Measurements from ENCODE around the gene OTOG.

Gene OTOG

DNA sequence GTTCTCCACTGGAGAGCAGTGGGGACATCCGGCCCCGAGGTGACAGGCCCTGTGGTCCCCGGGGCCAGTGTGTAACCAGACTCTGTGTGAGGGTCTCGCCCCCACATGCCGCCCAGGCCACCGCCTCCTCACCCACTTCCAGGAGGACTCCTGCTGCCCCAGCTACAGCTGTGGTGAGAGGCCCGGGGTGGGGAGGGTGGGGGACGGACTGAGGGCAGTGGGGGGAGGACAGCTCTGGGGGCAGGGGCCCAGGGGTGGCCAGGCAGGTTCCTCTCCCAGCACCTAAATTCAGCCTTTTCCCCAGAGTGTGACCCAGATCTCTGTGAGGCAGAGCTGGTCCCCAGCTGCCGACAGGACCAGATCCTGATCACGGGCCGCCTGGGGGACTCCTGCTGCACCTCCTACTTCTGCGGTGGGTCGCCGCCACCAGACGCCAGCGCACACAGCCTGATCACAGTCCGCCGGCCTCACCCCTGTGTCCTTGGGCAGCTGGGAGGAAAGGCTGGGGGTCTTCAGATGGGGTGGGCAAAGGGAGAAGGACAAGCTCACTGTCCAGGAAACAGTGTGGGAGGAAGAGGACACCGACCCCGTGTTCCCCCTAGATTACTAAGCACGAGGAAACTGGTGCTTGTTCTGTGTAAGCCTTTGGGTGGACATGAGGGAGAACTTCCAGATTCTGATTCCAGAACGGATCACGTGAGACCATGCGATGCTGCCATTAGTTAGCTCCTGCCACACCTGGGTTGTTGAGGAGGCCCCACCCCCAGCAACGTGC is 87.9 kb downstream of the OTOG start:
- no peak for DNase-seq

DNA sequence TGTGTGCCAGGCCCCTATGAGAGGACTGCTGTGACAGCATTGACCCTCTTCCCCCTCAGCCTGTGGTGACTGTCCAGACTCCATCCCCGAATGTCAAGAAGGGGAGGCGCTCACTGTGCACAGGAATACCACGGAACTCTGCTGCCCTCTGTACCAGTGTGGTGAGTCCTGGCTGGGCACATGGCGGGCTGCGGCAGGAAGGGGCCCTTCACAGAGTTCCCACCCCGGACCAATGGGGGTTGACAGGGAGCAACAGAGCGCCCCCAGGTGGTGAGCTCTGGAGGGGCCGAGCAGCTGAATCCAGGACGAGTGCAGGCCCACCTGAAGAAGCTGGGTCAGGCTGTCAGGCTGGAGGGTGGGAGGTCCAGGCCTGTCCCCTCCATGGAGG is 88.5 kb downstream of the OTOG start:
- DNase-seq = no peak

DNA sequence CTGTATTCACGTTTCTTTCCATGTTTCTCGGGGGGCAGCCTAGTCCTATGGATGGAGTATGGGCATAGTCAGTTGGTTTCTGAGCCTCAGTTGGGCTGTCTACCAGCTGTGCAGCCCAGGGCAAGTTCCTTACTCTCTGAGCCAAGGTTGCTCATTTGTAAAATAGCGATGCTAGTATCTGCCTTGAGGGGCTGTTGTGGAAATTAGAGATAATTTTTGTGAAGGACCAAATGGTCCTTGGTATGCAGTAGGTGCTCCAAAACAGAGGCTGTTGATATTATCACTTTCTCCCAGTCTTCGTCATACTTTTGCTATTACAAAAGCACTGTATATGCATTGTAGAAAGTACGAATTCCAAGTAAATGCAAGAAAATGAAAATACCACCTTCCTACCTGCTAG is 89.7 kb downstream of the OTOG start:
- no peak for DNase-seq

DNA sequence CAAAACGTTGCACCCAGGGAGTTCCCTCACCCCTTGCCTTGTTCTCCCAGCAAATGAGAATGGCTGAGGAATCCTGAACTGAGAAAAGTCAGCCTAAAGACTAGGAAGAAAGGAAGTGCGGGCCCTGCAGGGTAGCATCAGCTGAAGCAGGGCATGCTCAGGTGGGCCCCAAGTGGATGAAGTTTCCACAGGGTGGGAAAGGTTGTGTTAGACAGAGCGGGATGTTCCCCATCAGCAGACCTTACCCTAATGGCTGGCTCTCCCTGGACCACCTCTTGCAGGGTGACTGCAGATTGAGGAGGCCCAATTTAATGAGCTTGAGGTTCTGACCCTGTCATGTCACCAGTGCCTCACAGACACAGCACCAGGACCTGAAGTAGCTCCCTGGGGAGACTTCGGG is 90.8 kb downstream of the OTOG start:
- no peak for DNase-seq

DNA sequence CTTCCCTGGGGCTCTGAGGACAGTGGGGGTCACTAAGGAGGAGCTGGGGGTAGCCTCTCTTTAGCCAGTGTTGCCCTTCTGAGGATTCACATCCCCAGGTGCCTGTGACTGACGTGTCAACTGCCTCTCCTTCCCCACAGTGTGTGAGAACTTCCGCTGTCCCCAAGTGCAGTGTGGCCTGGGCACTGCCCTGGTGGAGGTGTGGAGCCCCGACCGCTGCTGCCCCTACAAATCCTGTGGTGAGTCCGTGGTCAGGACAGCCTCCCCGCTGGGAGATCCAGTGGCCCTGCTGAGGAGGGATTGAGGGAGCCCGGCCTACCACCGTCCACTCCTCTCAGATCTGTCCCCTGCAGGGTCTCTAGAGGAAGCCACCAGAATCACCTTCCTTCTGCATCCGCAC is 91.3 kb downstream of the OTOG start:
- DNase-seq = no peak

DNA sequence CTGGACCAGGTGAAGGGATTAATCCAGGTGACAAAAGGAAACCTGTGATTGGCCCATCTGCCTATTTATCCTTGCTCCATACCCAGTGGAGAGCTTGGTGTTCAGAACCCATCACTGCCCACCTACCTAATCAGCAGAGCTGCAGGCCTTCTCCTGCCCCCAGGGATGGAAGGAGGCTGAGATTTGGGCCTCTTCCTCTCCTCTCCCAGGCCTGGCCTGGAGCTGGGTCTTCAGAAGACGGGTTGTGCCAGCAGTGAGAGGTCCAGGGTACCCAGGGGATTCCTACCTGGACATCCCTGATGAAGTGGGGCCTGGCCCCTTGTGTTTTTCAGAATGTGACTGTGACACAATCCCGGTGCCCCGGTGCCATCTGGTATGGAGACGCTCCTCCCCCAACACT is 92.0 kb downstream of the OTOG start:
- DNase-seq = no peak

DNA sequence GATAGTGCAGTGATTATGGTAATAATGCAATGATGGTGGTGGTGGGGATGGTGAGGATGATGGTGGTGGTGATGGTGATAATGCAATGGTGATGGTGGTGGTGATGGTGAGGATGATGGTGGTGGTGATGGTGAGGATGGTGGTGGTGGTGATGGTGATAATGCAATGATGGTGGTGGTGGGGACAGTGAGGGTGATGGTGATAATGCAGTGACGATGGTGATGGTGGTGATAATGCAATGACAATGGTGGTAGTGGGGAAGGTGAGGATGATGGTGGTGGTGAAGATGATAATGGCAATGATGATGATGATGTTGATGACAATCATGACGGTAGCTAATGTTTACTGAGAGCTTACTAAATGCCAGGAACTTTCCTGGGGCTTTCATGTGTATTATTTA is 92.7 kb downstream of the OTOG start:
- no peak for DNase-seq

DNA sequence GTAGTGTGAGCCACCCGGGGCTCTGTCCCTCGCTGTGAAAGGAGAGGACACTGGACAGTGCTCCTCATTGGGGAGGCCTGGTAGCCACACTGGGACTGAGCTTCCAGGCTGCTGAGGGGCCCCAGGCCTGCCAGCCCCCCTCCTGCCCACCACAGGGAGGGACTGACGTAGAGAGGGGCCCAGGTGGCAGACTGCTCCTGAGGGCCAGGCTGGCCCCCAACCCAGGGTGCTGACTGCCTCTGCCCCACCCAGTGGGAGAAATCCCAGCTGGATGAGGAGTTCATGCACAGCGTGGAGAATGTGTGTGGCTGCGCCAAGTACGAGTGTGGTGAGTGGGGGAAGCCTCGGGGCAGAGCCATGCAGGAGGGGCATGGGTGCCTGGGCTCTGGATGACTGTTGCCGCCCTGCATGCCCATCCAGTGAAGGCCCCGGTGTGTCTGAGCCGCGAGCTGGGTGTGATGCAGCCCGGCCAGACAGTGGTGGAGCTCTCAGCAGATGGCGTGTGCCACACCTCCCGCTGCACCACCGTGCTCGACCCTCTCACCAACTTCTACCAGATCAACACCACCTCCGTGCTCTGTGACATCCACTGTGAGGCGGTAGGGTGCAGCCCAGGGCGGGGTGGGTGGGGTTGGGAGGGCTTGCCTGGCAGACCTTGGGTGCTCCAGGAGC is 93.6 kb downstream of the OTOG start:
- no peak for DNase-seq

DNA sequence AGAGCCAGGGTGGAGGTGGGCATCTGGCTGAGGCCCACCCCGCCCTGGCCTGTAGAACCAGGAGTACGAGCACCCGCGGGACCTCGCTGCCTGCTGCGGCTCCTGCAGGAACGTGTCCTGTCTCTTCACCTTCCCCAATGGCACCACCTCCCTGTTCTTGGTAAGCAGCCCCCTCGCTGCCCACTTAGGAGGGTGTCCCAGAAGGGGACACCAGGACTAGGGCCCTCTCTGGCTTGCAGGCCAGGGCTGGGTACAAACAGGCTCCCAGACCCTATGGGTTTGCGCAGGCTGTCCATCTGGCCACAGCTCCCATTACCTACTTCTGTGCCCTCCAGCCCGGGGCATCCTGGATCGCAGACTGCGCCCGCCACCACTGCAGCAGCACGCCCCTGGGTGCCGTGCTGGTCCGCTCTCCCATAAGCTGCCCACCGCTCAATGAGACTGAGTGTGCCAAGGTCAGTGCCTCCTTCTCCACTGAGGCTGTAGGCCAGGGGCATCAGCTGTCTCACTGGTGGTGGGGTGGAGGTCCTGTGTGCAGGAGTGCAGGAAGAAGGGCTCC is 94.8 kb downstream of the OTOG start:
- DNase-seq = no peak

DNA sequence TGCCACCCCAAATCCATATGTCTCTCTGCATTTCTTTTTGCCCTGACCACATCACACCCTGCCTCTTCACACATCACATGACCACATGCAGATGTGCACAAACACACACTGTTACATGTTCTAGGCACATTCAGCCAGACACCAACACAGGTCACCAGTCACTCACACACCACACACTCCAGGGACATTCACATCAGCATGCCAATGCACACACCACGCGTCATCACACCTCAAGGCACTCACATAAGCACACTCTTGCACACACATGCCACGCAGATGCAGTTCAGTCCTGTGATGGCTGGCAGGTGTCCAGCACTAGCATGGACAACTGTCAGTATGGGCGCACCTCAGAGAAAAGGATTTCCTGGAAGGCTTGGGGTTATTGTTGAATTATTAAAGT is 95.3 kb downstream of the OTOG start:
- DNase-seq = no peak

DNA sequence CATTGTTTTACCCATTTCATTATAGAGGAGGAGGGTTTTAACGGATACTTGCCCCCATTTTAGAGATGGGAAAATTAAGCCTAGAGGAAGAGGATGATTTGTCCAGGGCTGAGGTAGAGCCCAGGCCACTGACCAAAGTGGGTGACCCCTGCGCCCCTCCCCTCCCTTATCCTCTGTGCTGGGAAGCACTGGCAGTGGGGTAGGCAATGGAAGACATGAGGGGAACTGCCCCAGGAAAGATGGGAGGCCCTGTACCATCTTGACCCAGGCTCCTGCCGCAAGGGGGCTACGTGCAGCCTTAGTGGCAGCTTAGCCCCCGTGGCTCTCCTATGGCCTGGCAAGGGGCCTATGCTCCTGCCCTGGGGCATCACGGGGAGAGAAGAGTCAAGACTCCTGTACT is 95.9 kb downstream of the OTOG start:
- no peak for DNase-seq

DNA sequence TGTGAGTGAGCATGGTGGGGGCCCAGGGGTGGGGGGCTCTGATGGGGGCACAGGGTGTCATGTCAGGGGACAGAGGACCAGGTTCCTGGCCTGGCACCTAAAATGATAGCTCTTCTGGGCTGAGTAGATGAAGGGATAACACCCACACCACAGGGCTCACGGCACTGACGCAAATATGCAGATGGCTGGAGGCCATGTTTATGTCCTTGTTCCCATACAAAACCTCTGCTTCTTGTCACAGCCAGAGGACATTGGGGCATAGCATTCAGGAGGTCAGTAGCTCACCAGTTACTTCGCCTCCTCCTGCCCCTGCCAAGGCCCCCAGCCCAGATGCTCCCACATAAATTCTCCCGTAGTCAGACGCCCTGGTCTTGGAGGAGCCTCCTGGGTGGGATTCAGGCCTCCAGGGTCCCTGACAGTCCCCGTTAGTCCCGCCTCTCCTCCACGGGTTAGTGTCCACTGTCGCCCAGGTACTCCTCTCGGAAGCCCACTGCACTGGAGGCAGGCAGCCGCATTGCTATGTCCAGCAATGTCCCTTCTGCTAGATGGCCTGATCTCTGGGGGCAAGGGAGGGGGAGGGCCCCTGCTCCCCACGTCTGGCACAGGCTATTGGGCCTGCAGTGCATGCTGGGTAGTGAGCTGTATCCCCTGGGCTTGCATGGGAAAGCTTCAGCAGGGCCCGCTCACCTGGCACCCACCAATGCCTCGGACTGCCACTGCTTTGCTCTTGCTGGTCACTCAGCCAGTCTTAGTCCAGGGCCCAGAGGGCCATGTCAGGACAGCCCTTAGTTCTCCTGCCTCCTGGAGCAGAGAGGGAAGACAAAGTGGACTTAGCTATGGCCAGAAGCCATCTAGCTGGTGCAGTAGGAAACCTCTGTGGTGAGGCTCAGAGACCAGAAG is 96.7 kb downstream of the OTOG start:
- DNase-seq = no peak

DNA sequence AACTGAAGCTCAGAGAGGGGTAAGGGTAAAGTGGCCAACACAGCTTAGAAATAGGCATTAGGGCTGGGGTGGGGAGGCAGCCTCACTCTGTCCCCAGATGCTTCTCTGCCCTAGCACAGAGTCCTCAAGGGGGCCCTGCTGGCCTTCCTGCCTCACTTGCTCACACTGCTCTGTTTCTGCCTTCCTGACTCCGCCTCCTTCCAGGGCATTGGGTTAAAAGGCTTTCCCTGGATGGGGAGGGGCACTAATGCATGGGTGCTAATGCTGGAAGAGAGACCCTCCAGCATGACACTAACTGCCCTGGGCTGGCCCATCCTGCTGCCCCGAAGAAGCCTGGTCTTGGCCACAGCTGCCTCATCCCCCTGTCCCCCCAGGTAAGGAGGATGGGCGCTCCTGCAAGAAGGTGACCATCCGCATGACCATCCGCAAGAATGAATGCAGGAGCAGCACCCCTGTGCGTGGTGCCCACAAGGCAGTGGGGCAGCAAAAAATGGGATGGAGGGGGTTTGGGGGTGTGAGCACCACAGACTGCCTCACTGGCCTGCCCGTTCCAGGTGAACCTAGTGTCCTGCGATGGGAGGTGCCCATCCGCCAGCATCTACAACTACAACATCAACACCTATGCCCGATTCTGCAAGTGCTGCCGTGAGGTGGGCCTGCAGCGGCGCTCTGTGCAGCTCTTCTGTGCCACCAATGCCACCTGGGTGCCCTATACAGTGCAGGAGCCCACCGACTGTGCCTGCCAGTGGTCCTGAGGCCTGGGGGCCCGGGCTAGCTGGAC is 98.3 kb downstream of the OTOG start:
- DNase-seq = no peak

DNA sequence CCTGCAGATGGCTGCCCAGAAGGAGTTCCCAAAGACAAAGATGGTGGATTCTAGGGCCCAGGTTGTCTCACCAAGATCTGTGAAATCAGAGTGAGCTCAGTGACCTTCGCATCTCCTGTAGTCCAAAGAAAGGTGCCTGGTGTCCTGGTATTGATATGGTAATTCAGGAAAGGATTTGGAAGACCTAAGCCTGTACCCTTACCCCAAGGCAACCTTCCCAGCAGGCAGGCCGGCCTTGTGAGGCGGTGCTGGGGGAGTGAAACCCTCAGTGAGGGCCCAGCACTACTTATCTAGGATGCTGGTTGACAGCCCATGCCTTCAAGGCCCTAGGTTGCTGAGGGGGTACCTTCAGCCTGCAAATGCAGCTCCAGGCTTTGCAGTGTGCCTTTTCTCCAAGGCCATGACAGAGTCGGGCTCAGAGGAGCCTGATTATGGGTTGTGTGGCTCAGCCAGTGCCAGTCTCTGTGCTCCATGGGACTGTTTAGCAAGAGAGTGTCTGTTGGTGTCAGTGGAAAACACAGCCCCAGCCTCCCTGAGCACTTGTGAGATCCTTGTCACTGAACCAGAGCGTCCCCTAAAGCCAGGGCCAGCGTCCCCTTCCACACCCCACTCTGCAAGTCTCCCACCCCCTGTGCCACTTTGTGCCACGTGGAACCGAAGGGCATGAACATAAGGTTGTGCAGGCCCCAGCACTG is 99.5 kb downstream of the OTOG start:
- DNase-seq = no peak

DNA sequence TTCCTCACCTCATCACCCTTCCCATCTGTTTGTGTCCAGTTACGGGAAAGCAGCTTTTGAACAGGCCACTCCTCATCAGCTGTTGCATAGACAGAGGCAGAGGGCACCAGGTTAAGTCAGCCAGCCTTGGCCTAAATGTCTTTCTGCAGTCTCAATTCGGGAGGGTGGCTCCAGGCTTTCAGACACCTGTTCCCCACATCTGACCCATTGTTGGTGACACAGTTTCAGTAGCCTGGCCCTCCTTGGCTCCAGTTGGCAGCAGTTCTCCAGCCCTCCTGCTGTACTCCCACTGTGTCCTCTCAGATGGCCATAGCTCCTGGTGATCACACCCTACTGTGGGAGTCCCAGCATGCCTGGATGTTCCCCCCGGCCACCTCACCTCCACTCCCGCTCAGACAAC is 101.5 kb downstream of the OTOG start:
- no peak for DNase-seq

DNA sequence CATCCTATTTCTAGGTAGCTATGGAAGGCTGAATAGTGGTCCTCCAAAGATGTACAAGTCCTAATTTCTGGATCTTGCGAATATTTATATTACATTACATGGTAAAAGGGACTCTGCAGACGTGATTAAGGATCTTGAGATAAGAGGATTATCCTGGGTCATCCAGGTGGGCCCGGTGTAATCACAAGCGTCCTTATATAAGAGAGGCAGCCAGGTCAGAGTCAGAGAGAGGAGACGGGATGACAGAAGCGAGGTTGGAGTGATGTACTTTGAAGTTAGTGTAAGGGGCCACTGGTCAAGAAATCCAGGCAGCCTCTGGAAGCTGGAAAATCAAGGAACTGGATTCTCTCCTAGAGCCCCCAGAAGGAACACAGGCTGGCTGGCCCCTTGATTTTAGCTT is 102.2 kb downstream of the OTOG start:
- no peak for DNase-seq

DNA sequence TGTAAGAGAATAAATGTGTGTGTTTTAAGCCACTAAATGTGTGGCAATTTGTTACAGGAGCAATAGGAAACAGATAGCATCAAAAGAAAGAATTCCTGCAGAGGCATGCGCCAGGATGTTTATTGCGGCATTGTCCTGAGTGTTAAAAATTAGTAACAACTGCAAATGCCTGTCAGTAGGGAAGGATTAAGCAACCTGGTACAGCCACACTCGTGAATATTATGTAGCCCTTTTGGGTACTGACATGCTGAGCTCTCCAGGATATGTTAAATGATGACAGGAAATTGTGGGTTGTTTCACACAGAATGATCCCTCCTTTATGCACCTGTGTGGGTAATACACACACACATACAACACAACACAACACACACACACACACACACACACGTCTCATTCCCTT is 102.6 kb downstream of the OTOG start:
- no peak for DNase-seq

DNA sequence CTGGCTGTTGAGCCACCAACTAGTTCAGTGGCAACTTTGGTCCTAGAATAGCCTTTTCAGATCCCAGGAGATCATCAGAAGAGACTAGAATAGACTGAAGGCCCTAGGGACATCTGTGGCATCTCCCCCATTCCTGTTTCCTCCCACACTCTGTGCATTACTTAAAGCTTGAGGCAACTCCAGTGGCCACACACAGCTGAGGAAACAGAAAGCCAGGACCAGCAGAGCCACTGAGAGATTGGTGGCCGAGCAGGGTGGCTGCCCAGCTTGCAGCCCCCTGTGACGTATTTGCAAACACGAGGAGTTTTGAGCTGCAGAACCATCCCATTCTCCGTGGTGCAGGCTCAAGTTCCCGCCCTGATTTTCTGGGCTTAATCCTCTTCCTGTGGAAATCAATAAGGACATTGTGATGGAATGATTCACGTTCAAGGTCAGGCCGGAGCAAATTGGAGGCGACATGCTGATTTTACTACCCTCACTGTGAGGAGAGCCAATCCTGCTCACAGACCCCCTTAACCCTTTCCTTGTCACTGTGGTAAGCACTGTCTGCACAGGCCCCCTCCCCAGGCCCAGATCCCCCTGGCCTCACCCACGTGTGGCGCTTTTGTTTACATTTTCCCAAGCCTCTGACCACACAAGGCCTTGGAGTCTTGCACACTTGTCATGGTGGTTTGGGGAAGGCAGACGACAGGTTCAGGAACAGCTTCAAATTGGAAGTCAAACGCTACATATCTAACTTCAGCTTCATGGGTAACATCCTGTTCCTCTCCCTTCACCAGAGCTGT is 103.3 kb downstream of the OTOG start:
- no peak for DNase-seq

DNA sequence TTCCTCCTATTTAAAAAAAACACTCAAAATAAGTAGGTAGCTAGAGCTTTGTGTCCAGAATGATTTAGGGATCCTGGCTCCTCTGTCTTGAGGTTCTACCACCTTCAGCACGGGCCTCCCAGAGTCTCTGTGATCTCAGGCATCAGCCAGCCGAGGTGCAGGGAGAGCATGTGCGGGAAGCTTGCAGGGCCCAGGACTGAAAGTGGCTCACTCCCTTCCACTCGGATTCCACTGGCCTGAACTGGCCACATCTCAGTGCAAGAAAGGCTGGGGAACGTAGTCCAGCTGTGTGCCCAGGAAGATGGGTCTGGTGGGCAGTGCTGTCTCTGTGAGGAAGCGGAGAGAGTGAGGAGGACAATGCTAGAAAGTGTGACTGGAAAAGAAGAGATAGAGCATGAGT is 104.0 kb downstream of the OTOG start:
- no peak for DNase-seq

DNA sequence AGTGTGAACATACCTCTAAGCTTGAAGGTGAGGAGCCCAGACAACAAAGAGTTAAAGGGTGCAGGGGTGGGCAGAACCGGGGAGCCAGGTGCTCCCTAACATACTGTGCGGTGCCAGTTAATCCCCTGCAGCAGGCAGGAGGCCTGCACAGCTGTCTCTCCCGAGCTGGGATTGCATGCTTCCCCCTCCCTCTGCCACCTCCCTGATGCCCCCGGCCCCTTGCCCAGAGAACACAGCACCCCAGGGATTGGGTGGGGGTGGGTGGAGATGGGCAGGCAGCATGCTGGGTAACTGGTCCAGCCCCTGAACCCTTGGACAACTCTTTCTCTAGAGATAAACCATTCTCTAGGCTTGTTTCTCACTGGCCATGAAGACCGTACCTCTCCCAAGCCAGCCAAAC is 104.6 kb downstream of the OTOG start:
- no peak for DNase-seq

DNA sequence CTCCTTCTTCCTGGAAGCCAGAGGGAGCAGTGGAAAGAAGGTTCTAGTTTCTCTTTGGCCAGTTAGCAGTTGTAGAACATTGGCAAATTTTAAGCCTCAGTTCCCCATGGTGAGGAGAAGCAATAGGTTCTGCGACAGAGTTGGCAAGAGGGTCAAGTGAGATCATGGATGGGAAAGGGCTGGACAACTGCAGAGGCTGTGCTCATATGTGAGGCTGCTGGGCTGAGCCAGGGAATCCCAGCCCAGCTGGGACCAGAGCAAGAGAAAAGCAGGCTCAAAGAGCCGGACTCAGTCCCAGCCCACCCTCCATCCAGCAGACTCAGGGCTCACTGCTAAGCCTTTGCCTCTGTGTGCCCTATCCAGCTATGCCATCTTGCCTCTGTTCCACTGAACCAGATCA is 105.5 kb downstream of the OTOG start:
- DNase-seq = no peak

Data from activated CD4-positive, alpha-beta T cell treated with anti-CD3 and anti-CD28 coated beads, Interleukin-2, amount 50 U/mL, for 4 hours (primary cell).